ENCODE data around the gene UPP2.

Gene UPP2

GRCh38 chr2:158101384-158101926, at the start of gene UPP2:
Gene UPP2 (plus strand): TSS chr2:158101876. CDS start chr2:158102064, 188 bp downstream.
- DNase-seq (ENCODE audit: low read depth in 2 of 2, low spot score in 1 of 2): no peak

GRCh38 chr2:158052761-158053160, 48.9 kb upstream of the UPP2 start:
- DNase-seq (ENCODE audit: low read depth in 2 of 2, low spot score in 1 of 2): no peak

GRCh38 chr2:158056875-158057274, 44.8 kb upstream of the UPP2 start:
- no peak for DNase-seq (ENCODE audit: low read depth in 2 of 2, low spot score in 1 of 2)

GRCh38 chr2:158060160-158060834, 41.4 kb upstream of the UPP2 start:
- DNase-seq (ENCODE audit: low read depth in 2 of 2, low spot score in 1 of 2): no peak

GRCh38 chr2:158060835-158061435, 40.7 kb upstream of the UPP2 start:
- no peak for DNase-seq (ENCODE audit: low read depth in 2 of 2, low spot score in 1 of 2)

- no peak for DNase-seq (ENCODE audit: low read depth in 2 of 2, low spot score in 1 of 2)
Measured at GRCh38 chr2:158061763-158062162, 39.9 kb upstream of the UPP2 start.

GRCh38 chr2:158066046-158066713, 35.5 kb upstream of the UPP2 start:
- DNase-seq (ENCODE audit: low read depth in 2 of 2, low spot score in 1 of 2): no peak

GRCh38 chr2:158071018-158071417, 30.7 kb upstream of the UPP2 start:
- DNase-seq (ENCODE audit: low read depth in 2 of 2, low spot score in 1 of 2): no peak

- DNase-seq (ENCODE audit: low read depth in 2 of 2, low spot score in 1 of 2): no peak
Measured at GRCh38 chr2:158072361-158072760, 29.3 kb upstream of the UPP2 start.

GRCh38 chr2:158079672-158080071, 22.0 kb upstream of the UPP2 start:
- no peak for DNase-seq (ENCODE audit: low read depth in 2 of 2, low spot score in 1 of 2)

GRCh38 chr2:158088093-158088492, 13.6 kb upstream of the UPP2 start:
- no peak for DNase-seq (ENCODE audit: low read depth in 2 of 2, low spot score in 1 of 2)

- DNase-seq (ENCODE audit: low read depth in 2 of 2, low spot score in 1 of 2): no peak
Measured at GRCh38 chr2:158089322-158089721, 12.4 kb upstream of the UPP2 start.

- DNase-seq (ENCODE audit: low read depth in 2 of 2, low spot score in 1 of 2): no peak
Measured at GRCh38 chr2:158091647-158092046, 10.0 kb upstream of the UPP2 start.

- no peak for DNase-seq (ENCODE audit: low read depth in 2 of 2, low spot score in 1 of 2)
Measured at GRCh38 chr2:158094487-158095092, 7.1 kb upstream of the UPP2 start.

GRCh38 chr2:158095269-158095668, 6.4 kb upstream of the UPP2 start:
- DNase-seq (ENCODE audit: low read depth in 2 of 2, low spot score in 1 of 2): no peak

GRCh38 chr2:158095912-158096311, 5.8 kb upstream of the UPP2 start:
- DNase-seq (ENCODE audit: low read depth in 2 of 2, low spot score in 1 of 2): no peak

GRCh38 chr2:158097481-158097880, 4.2 kb upstream of the UPP2 start:
- DNase-seq (ENCODE audit: low read depth in 2 of 2, low spot score in 1 of 2): no peak

- DNase-seq (ENCODE audit: low read depth in 2 of 2, low spot score in 1 of 2): no peak
Measured at GRCh38 chr2:158098178-158098577, 3.5 kb upstream of the UPP2 start.

- DNase-seq (ENCODE audit: low read depth in 2 of 2, low spot score in 1 of 2): no peak
Measured at GRCh38 chr2:158099716-158100115, 2.0 kb upstream of the UPP2 start.

GRCh38 chr2:158100411-158100810, 1.3 kb upstream of the UPP2 start:
- DNase-seq (ENCODE audit: low read depth in 2 of 2, low spot score in 1 of 2): no peak

GRCh38 chr2:158102446-158102845, 770 bp downstream of the UPP2 start:
- DNase-seq (ENCODE audit: low read depth in 2 of 2, low spot score in 1 of 2): no peak

Measured in stimulated activated CD8-positive, alpha-beta memory T cell treated with anti-CD3 and anti-CD28 coated beads, Interleukin-4, amount 100 ng/mL, for 1 hour (primary cell).